Kasumi-1 (cell line): ENCODE results near the gene PHF23.
A peak's percentile ranks its signal among the peaks of the same experiment; 100 is the strongest.

Source experiments
- DNase-seq, 2 experiments: peaks; one replicate each; lab custom pipeline; 2025; lab: John Stamatoyannopoulos, UW

PHF23 gene

DNA sequence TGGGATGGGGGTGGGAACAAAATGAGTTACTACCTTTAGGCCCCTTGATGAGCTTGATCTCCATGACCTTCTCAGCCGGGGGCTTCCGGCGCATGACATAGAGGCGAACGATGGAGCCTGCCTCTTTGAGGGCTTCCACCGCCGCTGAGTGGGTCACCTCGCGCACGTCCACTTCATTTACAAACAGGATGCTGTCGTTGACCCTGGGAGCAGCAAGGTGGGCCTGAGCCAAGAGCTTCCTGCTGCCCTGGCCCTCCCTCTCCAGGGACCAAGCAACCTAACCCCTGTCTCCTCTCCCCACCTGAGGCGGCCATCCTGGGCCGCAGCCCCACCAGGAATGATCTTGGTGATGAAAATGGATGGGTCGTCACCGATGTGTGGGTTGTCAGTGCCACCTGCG lies 35.9 kb downstream of the PHF23 start:
- DNase-seq, result no peak

DNA sequence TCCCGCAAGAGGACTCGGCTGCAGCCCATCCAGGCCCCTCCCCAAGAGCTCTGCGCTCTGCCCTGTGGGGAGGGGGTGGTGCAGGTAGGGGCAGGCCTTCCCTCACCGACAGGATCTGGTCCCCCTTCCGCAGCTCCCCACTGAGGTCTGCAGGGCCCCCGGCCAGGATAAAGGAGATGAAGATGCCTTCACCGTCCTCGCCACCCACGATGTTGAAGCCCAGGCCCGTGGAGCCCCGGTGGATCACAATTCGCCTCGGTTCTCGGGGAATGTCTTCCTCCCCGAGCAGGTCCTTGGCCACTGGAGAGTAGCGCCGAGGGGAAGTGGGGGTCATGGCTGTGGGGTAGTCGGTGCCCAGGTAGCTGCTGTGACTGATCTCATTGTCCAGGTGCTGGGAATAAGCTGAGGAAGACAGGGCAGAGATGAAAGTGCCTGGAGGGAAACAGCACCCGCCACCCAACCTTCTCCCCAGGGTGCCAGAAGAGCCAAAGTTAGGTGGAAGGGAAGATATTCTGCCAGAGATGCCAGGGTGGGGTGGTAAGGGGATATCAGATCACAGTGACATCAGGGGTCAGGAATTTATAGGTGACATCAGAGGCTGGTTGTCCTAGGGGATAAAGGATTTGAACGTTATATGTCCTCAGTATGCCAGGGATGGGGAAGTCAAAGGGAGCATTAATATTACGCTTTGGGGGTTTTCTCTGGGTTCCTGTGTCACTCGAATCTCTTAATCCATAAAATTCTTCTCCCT lies 42.4 kb downstream of the PHF23 start:
- DNase-seq, result no peak

DNA sequence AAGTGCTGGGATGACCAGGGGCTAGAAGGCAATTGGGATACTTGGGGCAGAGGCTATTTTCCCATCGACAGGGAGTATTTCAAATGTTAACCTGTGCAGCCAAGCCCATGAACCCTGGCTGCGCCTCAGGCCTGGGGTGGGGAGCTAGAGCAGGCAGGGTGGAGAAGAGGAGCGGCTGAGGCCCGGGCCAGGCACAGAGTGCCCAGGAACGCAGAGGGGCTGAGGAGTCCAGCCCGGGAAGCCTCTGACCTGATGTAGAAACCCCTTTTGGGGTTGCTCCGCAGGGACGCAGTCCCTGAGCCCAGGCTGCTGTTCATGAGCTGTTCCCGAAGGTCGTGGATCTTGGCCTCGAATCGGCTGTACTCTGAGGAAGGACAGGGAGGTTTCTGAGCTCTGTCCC lies 43.3 kb downstream of the PHF23 start:
- no peak for DNase-seq

DNA sequence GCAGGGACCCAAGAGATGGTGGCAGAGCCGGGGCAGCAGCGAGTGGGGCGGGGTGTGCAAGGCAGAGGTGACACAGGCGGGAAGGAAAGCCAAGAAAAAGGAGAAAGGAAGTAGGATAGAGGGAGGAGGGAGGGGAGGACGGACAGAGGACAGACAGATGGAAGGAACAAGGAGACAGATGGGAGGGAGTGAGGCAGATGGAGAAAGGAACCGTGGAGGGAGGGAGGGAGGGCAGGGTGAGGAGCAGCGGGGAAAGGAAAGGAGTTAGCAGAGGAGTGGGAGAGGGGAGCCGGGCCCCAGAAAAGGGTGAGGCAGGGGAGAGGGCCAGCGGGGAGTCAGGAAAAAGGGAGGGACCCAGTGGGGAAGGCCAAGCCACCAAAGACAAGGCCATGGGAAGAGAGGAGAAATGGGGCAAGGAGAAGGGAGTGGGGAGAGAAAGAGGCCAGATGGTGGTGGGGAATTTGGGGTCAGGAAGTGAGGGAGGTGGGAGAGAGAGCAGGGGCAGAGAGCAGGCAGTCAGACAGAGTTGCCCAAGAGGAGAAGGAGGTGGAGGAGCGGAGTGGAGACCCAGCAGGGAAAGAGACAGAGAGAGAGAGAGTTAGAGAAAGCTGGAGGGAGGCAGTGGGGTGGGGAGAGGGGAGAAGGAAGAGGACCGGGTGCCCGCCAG lies 46.9 kb downstream of the PHF23 start:
- no peak for DNase-seq

DNA sequence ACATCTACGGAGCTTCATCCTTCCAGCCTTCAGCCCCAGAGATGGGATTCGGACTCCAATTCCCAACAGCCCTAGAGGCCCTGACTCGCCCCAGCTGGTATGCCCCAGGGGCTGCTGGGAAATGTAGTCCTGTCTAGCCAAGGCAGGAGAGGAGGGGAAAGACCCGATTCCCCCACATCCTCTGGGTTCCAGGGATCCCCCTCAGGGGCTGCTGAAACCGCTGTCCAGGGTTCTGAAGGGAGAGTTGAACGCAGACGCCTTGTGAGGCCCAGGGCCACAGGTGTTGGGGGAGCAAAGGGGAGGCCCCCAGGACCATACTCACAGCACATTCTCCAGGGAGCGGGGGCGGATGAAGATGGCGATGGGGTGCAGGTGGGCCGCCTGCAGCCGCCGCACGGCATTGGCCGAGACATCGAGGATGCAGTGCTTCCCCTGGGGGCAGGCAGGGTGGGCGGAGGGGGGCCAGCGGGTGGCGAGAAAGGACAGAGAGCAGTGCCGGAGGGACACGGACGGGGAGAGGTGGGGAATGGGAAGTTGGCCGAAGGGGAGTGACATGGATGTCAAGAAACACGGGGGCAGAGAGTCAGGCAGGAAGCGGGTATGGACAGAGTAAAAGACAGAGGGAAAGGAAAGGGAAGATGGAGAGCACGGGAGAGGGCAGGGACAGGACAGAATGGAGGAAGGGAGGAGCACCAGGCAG lies 47.5 kb downstream of the PHF23 start:
- DNase-seq, result peak; percentile 13 to 16

DNA sequence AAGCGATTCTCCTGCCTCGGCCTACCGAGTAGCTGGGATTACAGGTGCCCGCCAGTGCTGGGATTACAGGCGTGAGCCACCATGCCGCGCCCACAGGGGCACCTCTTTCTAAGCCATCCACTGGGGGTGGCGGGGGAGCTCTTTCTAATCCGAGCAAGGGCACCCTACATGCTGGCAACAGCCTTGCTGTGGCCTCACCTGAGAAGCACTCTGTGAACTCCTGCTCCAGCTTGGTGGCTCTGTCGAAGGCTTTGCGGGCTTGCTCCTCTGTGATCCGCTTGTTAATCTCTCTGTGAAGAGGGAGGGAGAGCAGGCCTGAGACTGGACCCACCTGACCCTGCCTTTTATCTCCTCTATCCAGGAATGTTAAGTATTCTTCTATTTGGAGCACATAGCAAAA lies 48.2 kb downstream of the PHF23 start:
- DNase-seq, result no peak

DNA sequence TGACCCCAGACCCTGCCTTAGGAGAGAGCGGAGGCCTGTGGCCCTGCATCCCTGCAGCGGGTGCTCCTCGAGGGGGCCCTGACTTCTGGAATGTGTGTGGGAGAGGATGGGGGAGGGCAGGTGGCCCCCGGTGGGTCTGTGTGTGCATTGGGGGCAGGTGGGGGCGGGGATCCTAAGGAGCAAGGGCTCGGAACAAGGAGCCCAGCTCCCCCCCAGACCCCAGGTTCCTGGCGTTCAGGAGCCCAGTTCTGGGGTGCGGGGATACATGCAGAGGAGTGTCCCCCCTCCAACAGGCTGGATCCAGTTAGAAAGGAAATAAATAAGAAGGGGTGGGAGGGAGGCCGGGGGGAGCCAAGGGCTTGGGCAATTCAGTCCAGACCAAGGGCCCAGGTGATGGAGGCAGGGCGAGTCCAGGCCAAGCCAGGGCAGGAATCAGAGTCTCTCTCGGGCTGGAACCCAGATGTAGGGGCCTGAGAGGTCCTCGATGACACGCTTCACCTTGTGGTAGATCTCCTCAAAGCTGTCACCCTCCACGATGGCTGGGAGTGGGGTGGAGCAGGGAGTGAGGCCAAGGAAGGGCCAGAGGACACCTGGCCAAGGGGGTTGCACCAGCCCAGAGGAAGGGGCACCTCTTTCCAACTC lies 48.9 kb downstream of the PHF23 start:
- DNase-seq, result no peak

DNA sequence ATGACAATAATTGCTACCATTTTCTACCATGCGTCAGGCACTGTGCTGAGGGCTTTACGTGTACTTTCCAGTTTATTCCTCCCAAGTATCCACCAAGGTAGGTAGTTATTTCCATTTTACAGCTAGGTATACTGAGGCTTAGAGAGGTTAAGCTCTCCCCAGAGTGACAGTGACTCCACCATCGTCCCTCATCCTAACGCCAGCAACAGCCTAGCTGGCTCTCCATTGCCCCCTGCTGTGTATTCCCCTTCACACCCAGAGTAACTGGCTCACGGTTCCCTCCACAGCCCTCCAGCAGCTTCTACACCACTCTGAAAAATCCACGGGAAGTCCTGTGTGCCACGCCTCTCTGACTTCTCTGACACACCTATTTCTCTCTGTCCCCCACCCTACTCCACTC lies 53.0 kb downstream of the PHF23 start:
- peak; percentile 6 to 13 for DNase-seq
